Activated T-cell treated with anti-CD3 and anti-CD28 coated beads, Interleukin-2, amount 50 U/mL, for 72 hours (primary cell): ENCODE data around the gene RASAL2. TPM values are rescaled to one million over a fixed set of nuclear protein-coding genes. Genes with fewer than 3 reads are reported as not detected.

Source experiments
- ATAC-seq, 2 donors: fragments of 150-1000 bp; cut with Tn5 transposase; replicated peaks in 1 of 2; 2 replicates each; pipeline ENCODE4 v1.10.0; 2021; ENCODE audit warnings: moderate library complexity in 2 of 2, mild to moderate bottlenecking in 1 of 2
- DNase-seq, 2 donors: peaks; one replicate each; pipeline ENCODE4 v3.0.0; 2021 to 2022; ENCODE audit warnings: mixed read lengths in 1 of 2
- H3K27ac Mint-ChIP-seq: one replicate; pipeline ENCODE4 v1.8.0; 2022; ENCODE audit warnings: mild to moderate bottlenecking, moderate library complexity, mixed read lengths
- H3K27me3 Mint-ChIP-seq: one replicate; pipeline ENCODE4 v1.8.0; 2022; ENCODE audit warnings: low read depth, mixed read lengths
- H3K36me3 Mint-ChIP-seq, 2 donors: one replicate each; pipeline ENCODE4 v1.8.0; 2022; ENCODE audit warnings: mixed read lengths in 2 of 2, mild to moderate bottlenecking in 1 of 2; ENCODE audit not compliant: insufficient read depth in 2 of 2
- H3K4me1 Mint-ChIP-seq: one replicate; pipeline ENCODE4 v1.8.0; 2022; ENCODE audit warnings: low read depth, mixed read lengths
- H3K4me3 Mint-ChIP-seq, 2 donors: one replicate each; pipeline ENCODE4 v1.8.0; 2022; ENCODE audit warnings: mild to moderate bottlenecking in 2 of 2, mixed read lengths in 2 of 2, moderate library complexity in 2 of 2
- H3K9me3 Mint-ChIP-seq, 2 donors: one replicate each; pipeline ENCODE4 v1.8.0; 2022; ENCODE audit warnings: mixed read lengths in 2 of 2
- total RNA-seq, 2 donors: library from RNA; stranded (reverse); gene quantifications; one replicate each; pipeline ENCODE4 v1.2.3, GENCODE V29; 2022

The RASAL2 gene
- total RNA-seq, 2 donors from 2014 or later: 0.02 to 0.05 TPM

DNA sequence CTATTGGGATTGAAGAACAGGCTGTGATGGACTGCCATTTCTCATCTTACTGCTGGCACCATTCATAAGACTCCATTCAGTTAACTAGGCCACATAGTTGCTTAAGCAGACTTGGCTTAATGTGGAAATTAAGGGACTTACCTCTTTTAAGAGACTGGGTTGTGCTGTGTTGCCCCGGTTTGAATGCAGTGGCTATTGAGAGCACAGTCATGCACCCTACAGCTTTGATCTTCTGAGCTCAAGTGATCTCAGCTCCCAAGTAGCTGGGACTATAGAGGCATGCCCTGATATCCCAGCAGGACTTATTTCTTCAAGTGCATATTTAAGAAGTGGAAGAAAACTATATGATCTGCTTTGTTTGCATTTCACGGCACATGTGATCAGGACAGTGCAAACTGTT lies 181.1 kb downstream of the RASAL2 start:
- Mint-ChIP-seq H3K27me3 (no peaks in the 10 kb centered on the region), H3K4me3 (no peak overlapping the region), H3K27ac (no peak overlapping the region), H3K4me1 (no peaks in the 10 kb centered on the region), H3K36me3 (no peaks in the 10 kb centered on the region), H3K9me3 (no peaks in the 10 kb centered on the region)
- ATAC-seq (no peak), DNase-seq (no peak)

DNA sequence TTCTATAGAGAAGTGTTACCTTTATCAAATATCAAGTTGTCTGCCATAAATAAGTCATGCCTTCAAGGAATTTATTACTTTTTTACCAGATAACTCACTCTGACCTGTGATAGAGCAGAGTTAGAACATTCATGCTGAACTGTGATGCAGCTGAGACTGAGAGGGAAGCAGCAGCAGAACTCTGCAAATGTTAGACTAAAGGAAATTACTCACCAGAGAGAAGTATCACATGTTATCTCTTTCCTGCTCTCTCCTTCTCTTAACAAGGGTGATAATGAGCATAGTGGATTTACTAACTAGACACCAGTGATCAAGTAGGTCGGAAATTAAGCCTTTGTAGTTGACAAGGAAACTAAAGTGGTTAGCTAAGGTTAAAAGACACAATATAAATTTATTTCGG lies 181.6 kb downstream of the RASAL2 start:
- no peak overlapping the region for H3K27ac Mint-ChIP-seq
- no peaks in the 10 kb centered on the region for H3K27me3 Mint-ChIP-seq
- no peak overlapping the region for H3K4me3 Mint-ChIP-seq
- no peaks in the 10 kb centered on the region for H3K9me3 Mint-ChIP-seq
- no peaks in the 10 kb centered on the region for H3K4me1 Mint-ChIP-seq
- no peak for DNase-seq
- no peak for ATAC-seq
- H3K36me3 Mint-ChIP-seq: no peaks in the 10 kb centered on the region

DNA sequence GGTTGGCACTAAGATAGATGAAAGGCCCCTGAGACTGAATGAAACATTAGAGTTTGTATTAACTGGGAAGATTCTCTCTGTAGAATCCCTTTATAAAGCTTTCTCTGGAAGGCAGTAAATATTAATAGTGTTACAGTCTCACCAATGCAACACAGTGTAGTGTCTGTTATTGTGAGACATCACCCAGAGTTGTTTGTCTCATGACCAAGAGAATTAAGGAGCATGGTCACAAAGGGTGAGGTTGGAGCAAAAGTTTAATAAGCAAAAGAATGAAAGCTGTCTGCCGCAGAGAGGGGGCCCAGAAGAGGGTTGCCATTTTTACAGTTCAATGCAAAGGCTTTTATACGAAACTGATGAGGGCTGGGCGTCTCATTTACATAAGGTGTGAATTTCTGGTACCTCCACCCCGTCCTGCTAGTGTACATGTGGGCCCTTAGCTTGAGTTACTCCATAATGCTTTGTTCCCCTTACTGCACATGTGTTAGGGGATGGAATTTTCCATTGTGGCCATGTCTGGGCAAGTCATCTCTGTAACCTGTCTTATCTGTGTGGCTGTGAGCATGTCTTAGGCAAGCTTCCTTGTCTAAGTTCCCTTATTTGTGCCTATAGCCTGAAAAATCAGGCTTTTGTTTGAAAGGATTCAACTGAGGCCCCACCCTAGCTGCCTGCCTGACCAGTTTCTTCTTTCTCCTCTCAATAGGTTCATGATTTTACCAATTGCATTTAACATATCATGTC lies 184.1 kb downstream of the RASAL2 start:
- no peak for DNase-seq
- Mint-ChIP-seq H3K27me3 (no peaks in the 10 kb centered on the region), H3K4me1 (no peaks in the 10 kb centered on the region), H3K4me3 (no peak overlapping the region), H3K36me3 (no peaks in the 10 kb centered on the region), H3K9me3 (no peaks in the 10 kb centered on the region), H3K27ac (no peak overlapping the region)
- no peak for ATAC-seq

DNA sequence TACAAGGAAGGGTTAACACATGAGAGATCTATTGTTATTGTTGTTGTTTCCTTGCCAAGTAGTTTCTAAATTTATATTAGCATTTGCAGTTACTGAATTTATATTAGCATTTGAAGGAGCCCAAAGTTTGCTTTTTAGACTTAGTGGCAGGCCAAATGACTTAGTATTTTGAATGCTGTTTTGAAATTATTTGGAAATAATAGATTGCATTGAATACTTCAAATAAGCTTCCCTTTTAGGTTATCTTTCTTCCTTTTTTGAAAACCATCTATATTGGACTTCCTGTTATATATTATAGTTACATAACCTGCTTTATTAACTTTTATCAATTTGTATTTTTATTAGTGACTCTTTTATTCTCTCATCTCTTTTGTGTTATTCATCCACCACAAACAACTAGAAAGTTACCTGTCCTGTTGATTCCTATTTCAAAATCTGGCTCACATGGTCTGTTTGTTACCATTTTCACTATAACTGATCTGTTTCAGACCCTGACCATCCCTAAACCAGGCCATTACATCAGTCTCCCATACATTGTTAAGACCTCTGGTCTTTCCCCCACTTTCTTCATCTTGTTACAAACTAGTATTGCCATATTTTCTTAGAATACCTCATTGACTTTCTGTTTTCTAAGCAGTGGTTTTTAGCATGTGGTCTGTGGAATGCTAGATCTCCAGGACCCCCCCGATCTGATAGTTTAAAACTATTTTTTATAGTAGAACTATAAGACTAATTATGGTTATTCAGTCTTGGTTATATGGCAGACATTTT lies 185.2 kb downstream of the RASAL2 start:
- no peaks in the 10 kb centered on the region for H3K36me3 Mint-ChIP-seq
- no peak overlapping the region for H3K4me3 Mint-ChIP-seq
- ATAC-seq (no peak), DNase-seq (no peak)
- no peak overlapping the region for H3K27ac Mint-ChIP-seq
- no peaks in the 10 kb centered on the region for H3K27me3 Mint-ChIP-seq
- no peaks in the 10 kb centered on the region for H3K9me3 Mint-ChIP-seq
- H3K4me1 Mint-ChIP-seq: no peaks in the 10 kb centered on the region

DNA sequence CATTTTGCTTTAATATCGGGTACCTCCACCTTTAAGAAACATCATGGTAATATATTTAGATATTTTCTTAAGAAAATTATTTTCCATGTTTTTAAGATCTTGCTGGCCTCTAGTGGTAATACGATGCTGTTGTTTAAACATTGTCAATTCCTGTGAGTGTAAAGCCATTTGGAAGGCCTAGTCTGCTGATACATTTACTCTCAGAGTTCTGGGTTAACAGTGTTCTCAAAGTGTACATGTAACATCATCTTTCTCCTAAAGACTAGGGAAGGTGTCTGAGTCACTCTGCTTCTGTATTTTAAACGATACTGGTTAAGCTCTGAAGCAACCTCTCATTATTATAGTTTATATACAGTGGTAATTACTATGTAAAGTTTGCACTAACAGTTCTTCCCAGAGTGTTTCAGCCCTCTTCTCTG lies 189.1 kb downstream of the RASAL2 start:
- Mint-ChIP-seq H3K27me3 (no peaks in the 10 kb centered on the region), H3K4me1 (no peaks in the 10 kb centered on the region), H3K27ac (no peak overlapping the region), H3K4me3 (no peak overlapping the region), H3K36me3 (no peaks in the 10 kb centered on the region), H3K9me3 (no peaks in the 10 kb centered on the region)
- DNase-seq (no peak), ATAC-seq (no peak)

DNA sequence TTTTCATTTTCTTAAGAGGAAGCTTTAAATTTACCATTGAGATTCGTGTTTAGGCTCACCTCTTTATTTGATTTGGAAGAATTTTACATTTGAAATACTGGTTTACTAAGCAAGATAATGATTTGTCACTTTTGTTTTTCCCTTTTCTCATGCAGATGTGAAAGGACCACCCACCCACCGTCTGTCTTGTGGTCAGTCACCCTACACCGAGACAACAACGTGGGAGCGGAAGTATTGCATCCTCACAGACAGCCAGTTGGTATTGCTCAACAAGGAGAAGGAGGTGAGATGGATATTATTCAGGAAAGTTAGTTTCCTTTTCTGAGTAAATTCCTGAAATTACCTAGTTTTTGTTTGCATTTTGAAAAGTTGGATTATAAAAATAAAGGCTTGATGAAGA lies 189.5 kb downstream of the RASAL2 start:
- H3K4me3 Mint-ChIP-seq: no peak overlapping the region
- no peaks in the 10 kb centered on the region for H3K36me3 Mint-ChIP-seq
- H3K9me3 Mint-ChIP-seq: no peaks in the 10 kb centered on the region
- H3K27me3 Mint-ChIP-seq: no peaks in the 10 kb centered on the region
- ATAC-seq (no peak), DNase-seq (no peak)
- no peaks in the 10 kb centered on the region for H3K4me1 Mint-ChIP-seq
- H3K27ac Mint-ChIP-seq: no peak overlapping the region

DNA sequence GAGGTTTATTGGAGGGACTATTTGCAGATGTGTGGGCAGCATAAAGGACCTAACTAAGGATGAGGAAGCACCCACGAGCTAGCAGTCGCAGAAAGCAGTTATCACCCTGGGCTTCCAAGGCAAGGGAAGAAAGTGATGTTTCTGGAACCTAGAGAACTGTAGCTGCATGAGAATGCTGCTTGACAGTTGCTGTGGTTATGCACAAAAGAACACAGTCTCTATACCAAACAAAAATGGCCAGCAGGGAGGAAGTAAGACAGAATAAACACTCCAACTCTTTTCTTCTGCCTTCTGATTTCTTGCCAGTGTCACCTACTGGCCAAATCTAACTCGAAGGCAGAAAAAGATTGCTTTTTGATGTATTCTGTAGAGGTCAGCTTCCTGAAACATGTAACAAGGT lies 190.2 kb downstream of the RASAL2 start:
- H3K4me3 Mint-ChIP-seq: no peak overlapping the region
- no peaks in the 10 kb centered on the region for H3K36me3 Mint-ChIP-seq
- no peak overlapping the region for H3K27ac Mint-ChIP-seq
- no peaks in the 10 kb centered on the region for H3K9me3 Mint-ChIP-seq
- DNase-seq (no peak), ATAC-seq (no peak)
- H3K27me3 Mint-ChIP-seq: no peaks in the 10 kb centered on the region
- H3K4me1 Mint-ChIP-seq: no peaks in the 10 kb centered on the region

DNA sequence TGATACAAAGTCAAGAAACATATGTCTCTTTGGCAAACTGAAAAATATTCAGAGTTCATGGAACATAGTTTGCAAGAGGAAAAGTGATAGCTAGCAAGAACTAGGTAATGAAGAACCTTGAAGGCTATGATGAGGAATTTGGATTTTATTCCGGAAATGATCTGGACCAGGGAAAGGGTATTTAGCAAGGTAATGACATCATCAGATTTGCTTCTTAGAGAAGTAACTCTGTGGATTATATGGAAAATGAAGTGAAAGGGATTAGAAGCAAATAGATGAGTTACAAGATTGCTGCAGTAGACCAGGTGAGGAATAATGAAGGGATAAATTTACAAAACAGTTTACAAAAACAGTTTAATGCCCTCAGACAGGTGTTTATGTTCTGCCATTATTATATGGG lies 197.3 kb downstream of the RASAL2 start:
- no peak overlapping the region for H3K4me3 Mint-ChIP-seq
- H3K9me3 Mint-ChIP-seq: no peaks in the 10 kb centered on the region
- H3K36me3 Mint-ChIP-seq: no peaks in the 10 kb centered on the region
- H3K27me3 Mint-ChIP-seq: no peaks in the 10 kb centered on the region
- H3K4me1 Mint-ChIP-seq: no peaks in the 10 kb centered on the region
- H3K27ac Mint-ChIP-seq: no peak overlapping the region
- no peak for ATAC-seq
- no peak for DNase-seq

DNA sequence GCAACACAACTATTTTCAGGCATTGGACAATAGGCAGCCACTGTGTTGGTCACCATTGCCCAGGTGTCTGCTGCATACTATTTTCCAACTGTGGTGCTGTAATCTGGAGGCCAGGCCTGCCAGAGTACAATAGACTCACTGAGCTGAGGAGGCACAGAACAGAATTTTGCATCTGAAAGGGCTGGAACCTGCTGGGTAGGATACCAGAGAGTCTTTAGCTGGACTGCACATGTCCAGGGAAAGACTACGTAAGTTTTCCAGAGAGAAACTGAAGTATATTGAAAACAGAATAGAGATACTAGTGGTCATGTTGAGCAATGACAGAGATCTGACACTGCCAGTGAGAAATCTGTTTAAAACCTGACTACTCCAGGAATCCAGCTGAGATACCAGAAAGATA lies 200.8 kb downstream of the RASAL2 start:
- Mint-ChIP-seq H3K4me3 (no peak overlapping the region), H3K9me3 (no peaks in the 10 kb centered on the region), H3K27me3 (peaks cover 1% of the 10 kb centered on the region), H3K36me3 (no peaks in the 10 kb centered on the region), H3K4me1 (no peaks in the 10 kb centered on the region), H3K27ac (no peak overlapping the region)
- DNase-seq (no peak), ATAC-seq (no peak)

DNA sequence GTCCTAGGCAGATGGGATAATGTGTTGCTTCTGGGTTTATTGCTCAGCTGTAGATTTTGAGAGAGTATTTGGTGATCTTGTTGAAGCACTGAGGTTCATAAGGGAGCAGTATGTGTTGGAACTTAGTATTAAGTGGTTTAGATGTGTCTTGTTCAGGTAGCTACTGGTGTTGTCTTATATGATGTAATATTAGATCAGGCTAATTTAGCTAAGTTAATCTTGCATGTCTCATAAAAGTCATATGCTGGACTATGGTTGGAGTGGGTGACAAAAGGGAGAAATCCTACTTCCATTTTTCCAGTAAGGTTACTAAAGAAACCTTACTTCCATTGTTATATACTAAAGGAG lies 206.4 kb downstream of the RASAL2 start:
- H3K9me3 Mint-ChIP-seq: no peaks in the 10 kb centered on the region
- no peak for ATAC-seq
- no peaks in the 10 kb centered on the region for H3K36me3 Mint-ChIP-seq
- no peak for DNase-seq
- H3K27ac Mint-ChIP-seq: no peak overlapping the region
- H3K27me3 Mint-ChIP-seq: peaks cover 10% of the 10 kb centered on the region
- H3K4me3 Mint-ChIP-seq: no peak overlapping the region
- H3K4me1 Mint-ChIP-seq: no peaks in the 10 kb centered on the region

DNA sequence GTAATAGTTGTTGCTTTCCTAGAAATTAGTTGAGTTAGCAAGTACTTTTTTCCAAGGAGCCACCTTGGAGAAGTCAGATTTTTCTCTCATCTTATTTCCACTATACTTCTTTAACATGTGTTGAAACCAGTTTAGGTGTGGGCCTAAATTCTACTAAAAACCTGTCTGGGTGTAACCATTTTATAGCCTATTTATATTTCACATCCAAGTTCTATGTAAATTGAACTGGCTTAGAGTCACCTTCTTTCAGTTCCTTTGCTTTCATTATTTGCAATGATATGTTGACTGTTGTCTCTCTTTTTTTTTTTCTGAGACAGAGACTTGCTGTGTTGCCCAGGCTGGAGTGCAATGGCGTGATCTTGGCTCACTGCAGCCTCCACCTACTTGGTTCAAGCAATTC lies 207.2 kb downstream of the RASAL2 start:
- DNase-seq: no peak
- Mint-ChIP-seq H3K36me3 (no peaks in the 10 kb centered on the region), H3K9me3 (no peaks in the 10 kb centered on the region), H3K27me3 (peaks cover 14% of the 10 kb centered on the region), H3K4me1 (no peaks in the 10 kb centered on the region), H3K27ac (no peak overlapping the region), H3K4me3 (no peak overlapping the region)
- ATAC-seq: no peak

DNA sequence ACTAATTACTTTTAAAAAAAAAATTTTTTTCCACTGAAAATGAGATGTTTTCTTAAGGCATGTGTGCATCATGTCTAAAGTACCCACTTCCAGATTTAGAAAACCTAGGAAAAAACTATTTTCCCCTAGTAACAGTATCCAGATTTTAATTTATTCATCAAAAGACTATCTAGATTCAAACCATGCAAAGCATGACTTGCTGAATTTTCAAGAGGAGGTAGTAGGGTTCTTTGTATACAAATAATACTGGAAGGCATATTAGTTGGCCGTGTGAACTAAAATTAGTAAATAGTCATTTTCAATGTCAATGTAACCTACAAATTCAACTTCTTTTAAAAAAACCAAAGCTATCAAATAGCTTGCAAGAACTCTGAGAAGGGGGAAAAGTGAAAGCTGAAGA lies 213.4 kb downstream of the RASAL2 start:
- H3K4me3 Mint-ChIP-seq: no peak overlapping the region
- no peak for DNase-seq
- H3K9me3 Mint-ChIP-seq: no peaks in the 10 kb centered on the region
- ATAC-seq: no peak
- no peaks in the 10 kb centered on the region for H3K4me1 Mint-ChIP-seq
- H3K27ac Mint-ChIP-seq: no peak overlapping the region
- no peaks in the 10 kb centered on the region for H3K36me3 Mint-ChIP-seq
- peaks cover 12% of the 10 kb centered on the region for H3K27me3 Mint-ChIP-seq

DNA sequence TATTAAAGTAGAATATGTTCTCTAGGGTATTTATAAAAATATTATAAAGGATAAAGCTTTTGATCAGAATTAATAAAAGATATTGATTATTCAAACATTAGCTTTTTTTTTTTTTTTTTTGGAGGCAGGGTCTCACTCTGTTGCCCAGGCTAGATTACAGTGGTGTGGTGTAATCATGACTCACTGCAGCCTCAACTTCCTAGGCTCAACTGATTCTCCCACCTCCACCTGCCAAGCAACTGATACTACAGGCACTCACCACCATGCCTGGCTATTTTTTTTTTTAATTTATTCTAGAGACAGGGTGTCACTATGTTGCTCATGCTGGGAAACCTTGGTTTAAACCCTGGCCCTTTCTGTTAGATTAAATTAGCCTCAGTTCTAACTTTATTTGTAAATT lies 214.5 kb downstream of the RASAL2 start:
- no peaks in the 10 kb centered on the region for H3K36me3 Mint-ChIP-seq
- H3K27ac Mint-ChIP-seq: no peak overlapping the region
- DNase-seq (no peak), ATAC-seq (no peak)
- no peaks in the 10 kb centered on the region for H3K9me3 Mint-ChIP-seq
- H3K27me3 Mint-ChIP-seq: peaks cover 12% of the 10 kb centered on the region
- H3K4me3 Mint-ChIP-seq: no peak overlapping the region
- no peaks in the 10 kb centered on the region for H3K4me1 Mint-ChIP-seq

DNA sequence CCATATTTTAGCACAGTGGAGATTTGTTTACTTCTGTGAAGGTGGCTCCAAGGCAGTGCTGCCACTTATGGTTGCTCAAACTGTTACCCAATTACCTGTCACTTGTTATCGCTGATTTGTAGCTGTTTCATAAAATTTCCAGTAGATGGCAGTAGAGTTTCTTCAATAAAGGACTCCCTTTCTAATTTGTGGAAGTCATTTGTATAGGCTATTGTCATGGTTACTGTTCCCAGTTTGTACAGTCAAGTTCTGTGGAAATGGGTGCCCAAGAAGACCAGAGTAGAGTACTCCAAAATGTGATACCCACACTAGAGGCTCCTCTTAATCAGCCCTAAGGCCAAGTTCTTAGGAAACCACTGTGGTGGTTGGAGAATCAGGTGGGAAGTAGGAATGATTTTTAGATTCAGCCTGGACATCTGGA lies 216.8 kb downstream of the RASAL2 start:
- Mint-ChIP-seq H3K9me3 (no peaks in the 10 kb centered on the region), H3K36me3 (no peaks in the 10 kb centered on the region), H3K4me1 (no peaks in the 10 kb centered on the region), H3K4me3 (no peak overlapping the region), H3K27me3 (peaks cover 5% of the 10 kb centered on the region), H3K27ac (no peak overlapping the region)
- peak in 1 of 2 donors; percentile 1 for DNase-seq
- peak; percentile 29 to 50 for ATAC-seq
